Measurements from ENCODE around the gene TMPRSS9.
"Not testable (repeated sequence)": the region's sequence is repeated elsewhere in the genome, so short reads cannot be mapped to it uniquely, and the experiment has no call there.

Gene TMPRSS9

GRCh38 chr19:2362046-2362969 lies 2.2 kb downstream of the TMPRSS9 start:
- DNase-seq (ENCODE audit: low spot score), result no peak

- DNase-seq (ENCODE audit: low spot score), result no peak
Observed at GRCh38 chr19:2362970-2363300, 2.9 kb downstream of the TMPRSS9 start.

DNA sequence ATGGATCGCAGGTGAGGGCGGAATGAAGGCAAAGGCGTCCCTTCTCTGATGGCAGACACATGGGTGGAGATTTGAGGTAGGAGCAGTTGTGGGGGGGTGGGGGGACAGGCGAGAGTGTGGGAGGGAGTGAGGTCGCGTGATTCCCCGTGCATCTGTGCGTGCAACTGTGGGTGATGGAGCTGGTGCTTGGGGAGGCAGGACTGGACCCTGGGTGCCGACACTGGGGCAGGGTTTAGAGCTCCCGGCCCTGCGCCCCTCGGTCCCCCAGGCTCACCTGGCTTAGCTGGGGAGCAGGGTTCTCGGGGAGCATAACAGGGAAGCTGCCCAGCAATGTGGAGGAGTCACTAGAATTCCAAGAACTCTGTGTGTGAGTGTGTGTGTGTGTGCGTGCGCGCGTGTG lies 3.4 kb downstream of the TMPRSS9 start:
- no peak for DNase-seq (ENCODE audit: low spot score)

DNA sequence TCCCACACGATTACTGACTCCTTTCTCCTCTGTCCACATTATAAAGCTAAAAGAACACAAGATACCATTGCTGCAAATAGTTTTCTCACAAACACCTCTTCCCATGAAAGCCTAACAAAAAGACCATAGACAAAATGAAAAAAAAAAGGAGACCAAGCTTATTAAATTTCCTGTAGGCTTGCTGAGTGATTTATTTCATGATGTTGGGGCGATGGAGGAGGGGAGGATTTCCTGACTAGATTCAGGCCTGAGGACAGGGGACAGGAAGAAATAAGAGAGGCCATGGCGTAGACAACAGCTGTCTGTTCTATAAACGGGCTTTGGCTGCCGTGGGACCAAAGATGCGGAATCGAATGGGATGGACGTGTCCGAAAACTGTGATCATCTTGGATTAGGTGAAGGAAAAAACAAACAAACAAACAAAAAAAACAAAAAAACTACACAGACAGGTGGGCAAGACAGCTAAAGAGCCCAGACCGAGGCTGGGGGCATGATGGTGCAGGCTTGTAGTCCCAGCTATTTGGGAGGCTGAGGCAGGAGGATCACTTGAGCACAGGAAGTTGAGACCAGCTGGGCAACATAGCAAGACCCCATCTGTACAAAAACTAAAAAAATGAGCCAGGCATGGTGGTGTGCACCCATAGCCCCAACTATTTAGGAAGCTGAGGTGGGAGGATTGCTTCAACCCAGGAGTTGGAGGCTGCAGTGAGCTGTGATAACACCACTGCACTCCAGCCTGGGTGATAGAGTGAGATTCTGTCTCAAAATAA lies 5.3 kb downstream of the TMPRSS9 start:
- no peak for DNase-seq (ENCODE audit: low spot score)

GRCh38 chr19:2371656-2372055 lies 11.6 kb downstream of the TMPRSS9 start:
- DNase-seq (ENCODE audit: low spot score), result no peak

GRCh38 chr19:2372076-2372612 lies 12.1 kb downstream of the TMPRSS9 start:
- no peak for DNase-seq (ENCODE audit: low spot score)

- no peak for DNase-seq (ENCODE audit: low spot score)
Observed at GRCh38 chr19:2374808-2375207, 14.7 kb downstream of the TMPRSS9 start.

GRCh38 chr19:2375353-2376121 lies 15.5 kb downstream of the TMPRSS9 start:
- no peak for DNase-seq (ENCODE audit: low spot score)

DNA sequence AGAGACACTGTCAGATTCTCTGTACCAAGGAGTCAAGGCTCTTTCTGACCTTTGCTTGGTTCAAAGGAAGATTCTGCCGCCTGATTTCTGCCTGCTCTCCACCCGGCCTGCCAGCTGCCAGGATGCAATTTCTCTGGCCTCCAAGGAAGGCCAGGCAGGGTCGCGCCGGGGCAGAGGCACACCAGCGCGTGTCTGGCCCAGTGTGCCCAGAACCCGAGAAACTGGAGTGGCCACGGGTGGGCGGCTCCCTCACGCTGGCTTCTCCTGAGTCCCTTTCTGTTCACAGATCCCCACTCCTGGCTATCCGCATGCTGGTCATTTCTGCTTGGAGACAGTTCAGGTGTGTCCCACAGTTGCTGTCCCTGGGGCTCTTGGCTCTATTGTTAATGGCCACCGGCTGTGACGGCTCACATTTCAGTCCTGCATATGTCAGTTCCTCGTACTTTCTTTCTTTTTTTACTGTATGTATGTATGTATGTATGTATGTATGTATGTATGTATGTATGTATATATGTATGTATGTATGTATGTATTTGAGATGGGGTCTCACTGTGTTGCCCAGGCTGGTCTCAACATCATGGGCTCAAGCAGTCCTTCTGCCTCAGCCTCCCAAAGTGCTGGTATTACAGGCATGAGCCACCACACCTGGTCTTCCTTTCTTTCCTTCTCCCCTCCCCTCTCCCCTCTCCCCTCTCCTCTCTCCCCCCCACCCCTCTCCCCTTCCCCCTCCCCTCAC lies 16.9 kb downstream of the TMPRSS9 start:
- no peak for DNase-seq (ENCODE audit: low spot score)

DNA sequence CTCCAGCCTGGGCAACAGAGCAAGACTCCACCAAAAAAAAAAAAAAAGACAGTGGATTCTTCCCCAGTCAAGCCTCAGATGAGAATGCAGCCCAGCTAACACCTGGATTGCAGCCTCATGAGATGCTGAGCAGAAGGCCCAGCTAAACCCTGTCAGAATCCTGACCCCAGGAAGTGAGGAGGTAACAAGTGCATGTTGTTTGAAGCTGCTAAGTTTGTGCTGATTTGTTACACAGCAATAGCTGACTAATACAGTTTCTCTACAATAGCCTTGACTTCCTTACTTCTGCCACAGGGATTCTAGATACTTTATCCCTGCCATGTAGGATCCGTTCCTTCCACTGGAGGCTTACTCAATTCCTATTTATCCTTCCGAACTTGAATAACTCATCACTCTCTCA lies 20.5 kb downstream of the TMPRSS9 start:
- no peak for DNase-seq (ENCODE audit: low spot score)

DNA sequence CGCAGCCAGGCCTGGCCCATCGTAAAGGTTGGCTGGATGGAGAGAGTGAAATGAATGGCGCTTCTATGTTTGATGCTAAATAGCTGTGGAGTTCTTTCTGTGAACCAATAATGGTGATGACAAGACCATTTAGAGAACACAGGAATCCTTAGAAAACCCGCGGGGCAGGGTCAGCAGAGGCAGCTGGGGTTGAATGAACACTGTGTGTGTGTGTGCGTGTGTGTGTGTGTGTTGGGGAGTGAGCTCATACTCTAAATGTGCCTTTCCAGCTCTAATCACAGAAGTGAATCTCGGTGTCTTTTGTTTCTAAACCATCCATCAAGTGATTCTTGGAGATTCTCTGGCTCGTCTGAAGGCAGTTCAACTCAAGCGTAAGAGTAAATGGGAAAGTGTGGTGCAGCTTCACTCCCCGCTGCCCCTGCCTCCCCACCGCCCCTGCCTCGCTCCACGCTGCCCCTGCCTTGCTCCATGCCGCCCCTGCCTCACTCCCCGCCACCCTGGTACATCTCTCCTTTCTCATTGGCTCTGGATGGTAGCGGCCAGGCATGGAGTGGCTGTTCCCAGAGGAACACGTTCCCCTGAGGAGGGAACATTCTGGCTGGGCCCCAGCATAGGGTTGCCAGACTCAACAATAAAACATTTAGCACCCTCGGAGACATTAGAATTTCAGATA lies 21.2 kb downstream of the TMPRSS9 start:
- peak; percentile 97 for DNase-seq (ENCODE audit: low spot score)

DNA sequence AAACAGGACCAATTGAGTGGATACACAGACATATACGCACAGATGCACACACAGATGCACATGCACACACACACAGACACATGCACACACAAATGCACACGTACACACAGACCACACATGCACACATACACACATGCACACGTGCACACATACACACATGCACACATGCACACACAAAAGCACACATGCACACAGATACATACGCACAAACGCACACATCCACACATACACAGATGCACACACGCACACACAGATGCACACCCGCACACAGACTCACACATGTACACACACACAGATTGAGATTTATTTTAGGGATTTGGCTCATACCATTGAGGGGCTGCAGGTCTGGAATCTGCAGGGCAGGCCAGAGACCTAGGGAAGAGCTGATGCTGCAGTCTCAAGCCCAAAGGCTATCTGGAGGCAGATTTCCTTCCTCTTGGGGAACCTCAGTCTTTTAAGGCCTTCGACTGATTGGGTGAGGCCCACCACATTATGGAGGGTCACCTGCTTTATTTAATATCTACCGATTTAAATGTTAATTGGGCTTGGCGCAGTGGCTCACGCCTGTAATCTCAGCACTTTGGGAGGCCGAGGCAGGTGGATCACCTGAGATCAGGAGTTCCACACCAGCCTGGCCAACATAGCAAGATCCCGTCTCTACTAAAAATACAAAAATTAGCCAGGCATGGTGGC lies 22.6 kb downstream of the TMPRSS9 start:
- DNase-seq (ENCODE audit: low spot score), result no peak

- DNase-seq (ENCODE audit: low spot score), result no peak
Observed at GRCh38 chr19:2385053-2385721, 25.1 kb downstream of the TMPRSS9 start.

DNA sequence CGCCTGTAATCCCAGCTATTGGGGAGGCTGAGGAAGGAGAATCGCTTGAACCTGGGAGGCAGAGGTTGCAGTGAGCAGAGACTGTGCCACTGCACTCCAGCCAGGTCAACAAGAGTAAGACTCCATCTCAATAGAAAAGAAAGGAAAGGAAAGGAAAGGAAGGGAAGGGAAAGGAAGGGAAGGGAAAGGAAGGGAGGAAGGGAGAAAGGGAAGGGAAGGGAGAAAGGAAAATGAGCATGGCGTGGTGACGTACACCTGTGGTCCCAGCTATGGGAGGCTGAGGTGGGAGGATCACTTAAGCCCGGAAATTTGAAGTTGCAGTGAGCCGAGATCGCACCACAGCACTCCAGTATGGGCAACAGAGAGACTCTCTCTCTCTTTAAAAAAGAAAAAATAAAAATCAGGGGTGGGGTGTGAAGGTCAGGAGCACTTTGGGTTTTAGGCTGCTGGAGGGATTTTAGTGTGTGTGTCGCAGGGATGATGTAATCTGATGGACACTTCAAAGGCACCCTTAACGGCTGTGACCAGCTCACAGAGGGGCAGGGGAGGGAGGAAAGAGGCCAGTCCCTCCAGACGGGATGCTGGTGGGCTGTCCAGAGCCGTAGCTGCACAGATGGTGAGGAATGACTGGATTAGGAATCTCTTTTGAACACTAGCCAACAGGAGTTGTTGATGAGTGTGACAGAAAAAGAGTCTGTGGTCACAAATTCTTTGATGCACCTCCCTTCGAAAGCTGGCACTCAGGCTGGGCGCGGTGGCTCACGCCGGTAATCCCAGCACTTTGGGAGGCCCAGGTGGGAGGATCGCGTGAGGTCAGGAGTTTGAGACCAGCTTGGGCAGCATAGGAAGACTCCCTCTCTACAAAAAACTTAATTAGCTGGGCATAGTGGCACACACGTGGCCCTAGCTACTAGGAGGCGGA lies 27.6 kb downstream of the TMPRSS9 start:
- no peak for DNase-seq (ENCODE audit: low spot score)

GRCh38 chr19:2389594-2389993 lies 29.5 kb downstream of the TMPRSS9 start:
- DNase-seq (ENCODE audit: low spot score), result no peak

DNA sequence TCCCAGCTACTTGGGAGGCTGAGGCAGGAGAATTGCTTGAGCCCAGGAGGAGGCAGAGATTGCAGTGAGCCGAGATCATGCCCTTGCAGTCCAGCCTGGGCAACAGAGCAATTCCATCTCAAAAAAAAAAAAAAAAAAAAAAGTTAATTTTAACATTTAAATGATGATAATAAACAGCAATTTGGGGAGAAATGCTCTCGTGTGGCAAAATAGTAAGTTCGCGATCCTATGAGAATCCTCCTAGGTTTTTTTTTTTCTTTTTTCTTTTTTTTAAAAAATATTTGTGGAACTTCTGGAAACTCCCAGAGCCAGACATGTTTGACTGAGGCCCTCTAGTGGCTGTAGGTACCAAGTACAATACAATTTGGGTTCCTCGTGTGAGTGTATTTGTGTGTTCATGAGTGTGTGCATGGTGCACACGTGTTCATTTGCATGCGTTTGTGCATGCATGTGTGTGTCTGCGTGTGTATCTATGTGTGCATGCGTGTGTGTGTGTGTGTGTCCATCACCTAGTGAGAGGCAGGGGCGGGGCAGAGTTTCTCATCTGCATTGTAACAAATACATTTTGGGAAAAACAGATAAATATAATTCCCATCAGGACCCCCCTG lies 31.2 kb downstream of the TMPRSS9 start:
- peak; percentile 55 for DNase-seq (ENCODE audit: low spot score)

GRCh38 chr19:2392366-2392765 lies 32.3 kb downstream of the TMPRSS9 start:
- no peak for DNase-seq (ENCODE audit: low spot score)

GRCh38 chr19:2392899-2393298 lies 32.8 kb downstream of the TMPRSS9 start:
- DNase-seq (ENCODE audit: low spot score), result not testable (repeated sequence)

Measured in putamen (tissue), 1 donor.